ENCODE data around the gene PNMA6F.
"Not testable (repeated sequence)": the region's sequence is repeated elsewhere in the genome, so short reads cannot be mapped to it uniquely, and the experiment has no call there.

PNMA6F gene

GRCh38 chrX:153343674-153344073, 22.1 kb upstream of the PNMA6F start:
- H3K9me3 ChIP-seq (ENCODE audit: control insufficient read depth, insufficient read depth, low read length) = no peaks in the 10 kb centered on the region
- no peaks in the 10 kb centered on the region for H3K4me1 ChIP-seq (ENCODE audit: insufficient read depth, low read length)
- peaks cover 2% of the 10 kb centered on the region for H3K36me3 ChIP-seq (ENCODE audit: insufficient read depth, low read length)

DNA sequence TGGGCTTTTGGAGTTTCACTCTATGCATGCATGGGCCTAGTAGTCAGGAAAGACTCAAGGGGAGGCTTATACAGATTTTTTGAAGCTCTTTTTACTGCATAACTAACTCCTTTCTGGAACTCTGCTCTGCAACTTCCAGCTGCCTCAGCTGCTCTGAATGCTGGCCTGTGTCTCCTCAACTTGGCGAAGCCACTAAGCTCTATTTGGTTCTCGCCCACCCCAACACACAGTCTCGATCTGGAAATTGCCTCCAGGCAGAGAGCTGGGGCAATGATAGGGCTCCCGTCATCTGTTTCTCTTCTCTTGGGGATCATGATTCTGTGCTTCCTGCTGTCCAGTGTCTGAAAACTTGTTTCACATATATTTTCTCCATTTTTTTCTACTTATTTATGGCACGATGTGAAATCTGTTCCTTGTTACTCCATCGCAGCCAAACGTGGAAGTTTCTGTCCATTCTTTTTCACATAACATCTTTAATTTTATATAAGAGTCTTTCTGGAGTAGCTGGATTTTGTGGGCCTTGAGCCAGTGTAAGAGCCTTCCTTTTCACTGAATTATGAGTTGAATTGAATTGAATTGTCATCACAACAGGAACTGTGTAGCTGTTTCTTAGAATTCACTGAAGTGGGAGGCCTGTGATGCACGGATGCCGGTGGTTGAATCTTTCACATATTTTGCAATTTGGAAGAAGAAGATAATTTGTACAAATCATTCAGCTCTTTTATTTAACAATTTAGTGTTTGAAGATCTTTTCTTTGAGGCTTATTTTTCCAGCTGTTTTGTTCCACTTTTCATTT, 21.4 kb upstream of the PNMA6F start:
- H3K36me3 ChIP-seq (ENCODE audit: insufficient read depth, low read length) = peaks cover 2% of the 10 kb centered on the region
- H3K9me3 ChIP-seq (ENCODE audit: control insufficient read depth, insufficient read depth, low read length) = no peaks in the 10 kb centered on the region
- H3K9ac ChIP-seq (ENCODE audit: low read depth, low read length) = no peak overlapping the region
- H3K4me1 ChIP-seq (ENCODE audit: insufficient read depth, low read length) = no peaks in the 10 kb centered on the region

More at GRCh38 chrX:153343674-153344073, 22.1 kb upstream of the PNMA6F start:
- no peak overlapping the region for H3K9ac ChIP-seq (ENCODE audit: low read depth, low read length)

DNA sequence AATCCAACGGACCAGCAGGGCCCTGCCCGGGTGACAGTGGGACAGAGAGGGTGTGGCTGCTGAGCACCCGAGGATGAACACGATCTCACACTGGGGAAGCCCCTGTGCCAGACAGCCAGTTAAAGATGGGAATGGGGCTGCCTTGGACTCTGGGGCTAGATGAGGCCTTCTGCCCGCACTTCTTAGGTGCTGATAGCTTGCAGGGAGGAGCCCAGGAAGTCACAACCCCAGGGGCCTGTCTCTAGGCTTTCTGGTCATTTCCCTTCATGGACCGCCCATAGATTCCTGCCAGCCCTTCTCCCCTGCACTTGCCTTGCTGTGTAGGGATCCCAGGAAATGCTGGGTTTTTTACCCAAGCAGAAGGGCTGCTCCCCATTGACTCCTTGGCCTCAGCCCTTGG, 18.5 kb upstream of the PNMA6F start:
- H3K9ac ChIP-seq (ENCODE audit: low read depth, low read length) = no peak overlapping the region
- peaks cover 6% of the 10 kb centered on the region for H3K36me3 ChIP-seq (ENCODE audit: insufficient read depth, low read length)
- H3K4me1 ChIP-seq (ENCODE audit: insufficient read depth, low read length) = peaks cover 5% of the 10 kb centered on the region; the same call in 1 of the 2 replicates
- H3K9me3 ChIP-seq (ENCODE audit: control insufficient read depth, insufficient read depth, low read length) = no peaks in the 10 kb centered on the region

DNA sequence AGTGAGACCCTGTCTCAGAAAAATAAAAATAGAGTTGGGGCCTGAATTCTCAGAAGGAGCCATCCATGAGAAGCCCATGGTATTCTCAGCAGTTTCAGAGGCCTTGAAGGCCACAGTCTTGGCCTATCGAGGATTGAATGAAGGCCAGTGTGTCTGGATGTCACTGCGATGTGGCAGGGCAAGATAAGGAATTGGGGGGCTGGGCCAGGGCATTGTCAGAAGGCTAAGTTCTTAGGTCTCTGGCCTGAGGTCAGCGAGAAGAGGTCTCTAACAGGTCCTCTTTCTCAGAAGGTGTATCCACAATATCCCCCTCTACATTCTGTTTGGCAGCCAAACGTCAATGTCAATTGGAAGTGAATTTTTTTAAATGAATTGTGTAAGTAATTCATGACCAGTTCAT, 18.1 kb upstream of the PNMA6F start:
- peaks cover 6% of the 10 kb centered on the region; the same call in 1 of the 2 replicates for H3K36me3 ChIP-seq (ENCODE audit: insufficient read depth, low read length)
- H3K4me1 ChIP-seq (ENCODE audit: insufficient read depth, low read length) = peaks cover 5% of the 10 kb centered on the region; the same call in 1 of the 2 replicates
- H3K9ac ChIP-seq (ENCODE audit: low read depth, low read length) = no peak overlapping the region
- no peaks in the 10 kb centered on the region for H3K9me3 ChIP-seq (ENCODE audit: control insufficient read depth, insufficient read depth, low read length)

DNA sequence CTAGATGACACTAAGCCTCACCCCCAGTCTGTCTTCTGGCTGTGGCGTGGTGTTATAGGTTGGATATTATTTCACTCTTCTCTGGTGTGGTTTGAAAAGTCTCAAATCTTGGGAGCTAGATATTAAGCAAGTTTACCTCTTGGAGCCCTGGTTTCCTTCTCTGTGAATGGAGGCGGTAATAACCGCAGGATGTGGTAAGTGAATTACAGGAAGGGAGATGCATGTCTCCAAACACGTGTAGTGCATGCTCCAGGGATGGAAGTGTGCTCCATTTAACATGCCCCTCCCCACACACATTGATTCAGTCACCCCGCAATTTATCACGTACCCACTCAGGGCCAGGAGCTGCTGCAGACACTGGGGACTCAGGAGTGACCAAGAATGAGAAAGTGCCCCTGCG, 17.3 kb upstream of the PNMA6F start:
- no peak overlapping the region for H3K9ac ChIP-seq (ENCODE audit: low read depth, low read length)
- no peaks in the 10 kb centered on the region for H3K9me3 ChIP-seq (ENCODE audit: control insufficient read depth, insufficient read depth, low read length)
- H3K36me3 ChIP-seq (ENCODE audit: insufficient read depth, low read length) = peaks cover 6% of the 10 kb centered on the region; the same call in 1 of the 2 replicates
- H3K4me1 ChIP-seq (ENCODE audit: insufficient read depth, low read length) = peaks cover 5% of the 10 kb centered on the region; the same call in 1 of the 2 replicates

- peaks cover 5% of the 10 kb centered on the region; the same call in 1 of the 2 replicates for H3K4me1 ChIP-seq (ENCODE audit: insufficient read depth, low read length)
Measured at GRCh38 chrX:153336988-153337387, 15.4 kb upstream of the PNMA6F start.

DNA sequence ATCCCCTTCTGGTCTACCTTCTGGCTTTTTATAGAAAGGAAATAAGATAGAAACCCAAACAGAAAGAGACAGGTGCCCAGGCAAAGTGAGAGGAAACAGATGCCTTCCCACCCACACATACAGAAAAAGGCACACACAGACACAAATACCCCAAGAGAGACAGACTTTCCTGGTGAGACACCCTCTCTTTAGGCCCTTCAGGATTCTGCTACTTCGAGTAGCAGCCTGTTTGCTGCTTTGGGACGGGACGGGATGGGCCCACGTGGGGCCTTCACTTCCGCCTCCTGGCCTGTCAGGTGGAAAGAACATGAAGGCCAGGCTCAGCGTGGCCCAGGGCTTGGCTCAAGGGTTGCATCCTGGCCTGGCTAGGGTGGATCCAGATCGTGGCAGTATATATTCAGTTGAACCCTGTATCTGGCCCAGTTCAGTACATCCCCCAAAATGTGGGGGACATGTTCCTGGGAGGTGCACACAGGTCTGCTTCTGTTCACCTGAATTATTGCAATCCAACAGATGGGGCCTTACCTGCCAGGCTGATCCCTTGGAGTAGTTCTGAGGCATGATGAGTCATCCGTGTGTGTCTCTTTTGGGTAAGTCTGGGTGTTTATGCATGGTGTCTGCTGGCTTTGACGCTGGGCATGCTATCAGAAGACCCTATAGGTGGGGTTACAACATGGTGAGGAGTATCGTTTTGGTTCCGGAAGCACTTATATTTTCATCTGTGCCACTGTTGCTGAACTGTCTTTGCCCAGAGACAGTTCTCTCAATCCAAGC, 14.7 kb upstream of the PNMA6F start:
- Histone ChIP-seq H3K9ac (ENCODE audit: low read depth, low read length) (no peak overlapping the region), H3K9me3 (ENCODE audit: control insufficient read depth, insufficient read depth, low read length) (no peaks in the 10 kb centered on the region), H3K36me3 (ENCODE audit: insufficient read depth, low read length) (0 out of 2 replicates have a peak, but pooled peaks cover 4% of the 10 kb centered on the region), H3K4me1 (ENCODE audit: insufficient read depth, low read length) (peaks cover 5% of the 10 kb centered on the region; the same call in 1 of the 2 replicates)

More at GRCh38 chrX:153336988-153337387, 15.4 kb upstream of the PNMA6F start:
- 0 out of 2 replicates have a peak, but pooled peaks cover 4% of the 10 kb centered on the region for H3K36me3 ChIP-seq (ENCODE audit: insufficient read depth, low read length)
- no peak overlapping the region for H3K9ac ChIP-seq (ENCODE audit: low read depth, low read length)
- no peaks in the 10 kb centered on the region for H3K9me3 ChIP-seq (ENCODE audit: control insufficient read depth, insufficient read depth, low read length)

DNA sequence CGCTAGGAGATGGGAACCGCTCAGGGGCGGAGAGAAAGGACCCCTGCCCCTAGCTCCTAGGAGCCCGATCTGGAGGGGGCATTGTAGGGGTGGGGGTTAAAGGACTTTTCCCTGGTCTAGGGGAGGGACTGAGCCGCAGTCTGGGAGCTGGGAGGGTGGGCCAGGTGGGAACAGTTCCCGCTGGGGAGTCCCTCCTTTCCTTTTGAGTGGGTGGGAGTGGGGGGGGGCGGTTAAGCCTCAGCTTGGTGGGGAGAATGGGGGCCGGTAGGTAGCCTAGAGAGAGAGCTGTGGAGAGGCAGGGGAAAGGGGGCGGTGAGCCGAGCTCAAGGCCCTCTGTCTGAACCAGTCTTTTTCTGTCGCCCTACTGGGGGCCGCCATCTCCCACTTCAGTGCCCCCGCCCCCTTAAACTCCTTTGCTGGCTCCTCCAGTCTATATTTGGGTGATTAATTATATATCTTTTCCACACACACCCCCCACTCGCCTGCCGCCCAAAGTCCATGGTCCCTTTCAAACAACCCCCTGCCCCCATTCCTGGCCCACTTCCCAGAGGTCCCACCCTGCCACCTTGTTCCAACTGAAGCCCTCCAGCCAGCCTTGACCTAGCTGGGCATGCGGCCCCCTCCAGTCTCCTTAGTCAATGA, 13.2 kb upstream of the PNMA6F start:
- H3K9ac ChIP-seq (ENCODE audit: low read depth, low read length) = peak overlapping the region; percentile 80
- H3K9me3 ChIP-seq (ENCODE audit: control insufficient read depth, insufficient read depth, low read length) = no peaks in the 10 kb centered on the region
- H3K4me1 ChIP-seq (ENCODE audit: insufficient read depth, low read length) = peaks cover 5% of the 10 kb centered on the region; the same call in 1 of the 2 replicates
- 0 out of 2 replicates have a peak, but pooled peaks cover 4% of the 10 kb centered on the region for H3K36me3 ChIP-seq (ENCODE audit: insufficient read depth, low read length)

DNA sequence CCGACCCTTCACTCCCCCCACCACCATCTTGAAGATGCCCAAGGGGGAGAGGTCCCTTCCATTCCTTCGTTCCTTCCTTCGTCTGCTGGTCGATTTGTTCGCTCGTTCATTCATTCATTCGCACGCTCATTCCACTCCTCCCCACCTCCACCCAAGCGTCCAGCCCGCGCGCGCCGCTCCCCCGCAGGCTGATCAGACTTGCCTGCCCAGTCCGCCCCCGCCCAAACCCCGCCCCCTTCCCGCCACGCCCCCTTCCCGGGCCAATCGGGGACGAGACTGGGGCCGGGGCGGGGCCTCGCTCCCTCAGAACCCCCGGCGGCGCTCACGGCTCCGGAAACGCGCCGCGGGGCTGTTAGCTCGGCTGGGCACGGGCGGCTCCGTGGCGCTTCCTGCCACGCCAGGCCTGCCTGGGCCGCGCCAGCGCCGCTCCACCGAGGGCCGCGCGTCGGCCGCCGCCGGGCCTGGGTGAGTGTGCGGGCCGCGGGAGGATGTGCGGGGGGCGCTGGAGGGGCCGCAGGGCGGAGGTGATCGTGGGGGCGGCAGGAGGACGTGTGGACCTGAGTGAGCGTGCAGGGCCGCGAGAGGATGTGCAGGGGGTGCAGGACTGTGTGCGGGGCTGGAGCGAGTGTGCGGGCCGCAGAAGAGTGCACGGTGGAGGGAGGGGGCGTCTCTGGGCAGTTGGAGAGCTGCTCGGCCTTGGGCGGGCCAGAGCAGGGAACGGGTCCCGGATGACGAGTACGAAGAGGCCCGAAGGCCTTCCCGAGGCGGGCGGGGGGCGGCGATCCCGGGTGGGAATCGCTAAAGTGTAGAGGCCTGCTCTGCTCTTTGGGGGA, 12.5 kb upstream of the PNMA6F start, which contains the start of gene ZNF275:
Gene ZNF275 (plus strand): TSS at position 333 of the 833 bp plus-strand sequence. CDS start 2,527 bp downstream, outside the sequence.
- Histone ChIP-seq H3K4me1 (ENCODE audit: insufficient read depth, low read length) (peaks cover 5% of the 10 kb centered on the region; the same call in 1 of the 2 replicates), H3K36me3 (ENCODE audit: insufficient read depth, low read length) (0 out of 2 replicates have a peak, but pooled peaks cover 4% of the 10 kb centered on the region), H3K9me3 (ENCODE audit: control insufficient read depth, insufficient read depth, low read length) (no peaks in the 10 kb centered on the region), H3K9ac (ENCODE audit: low read depth, low read length) (peak within 1 kb of the TSS; percentile 80)

- H3K9me3 ChIP-seq (ENCODE audit: control insufficient read depth, insufficient read depth, low read length) = no peaks in the 10 kb centered on the region
- H3K9ac ChIP-seq (ENCODE audit: low read depth, low read length) = peak overlapping the region; percentile 57; the same call in 1 of the 2 replicates
Measured at GRCh38 chrX:153333266-153333665, 11.7 kb upstream of the PNMA6F start.

DNA sequence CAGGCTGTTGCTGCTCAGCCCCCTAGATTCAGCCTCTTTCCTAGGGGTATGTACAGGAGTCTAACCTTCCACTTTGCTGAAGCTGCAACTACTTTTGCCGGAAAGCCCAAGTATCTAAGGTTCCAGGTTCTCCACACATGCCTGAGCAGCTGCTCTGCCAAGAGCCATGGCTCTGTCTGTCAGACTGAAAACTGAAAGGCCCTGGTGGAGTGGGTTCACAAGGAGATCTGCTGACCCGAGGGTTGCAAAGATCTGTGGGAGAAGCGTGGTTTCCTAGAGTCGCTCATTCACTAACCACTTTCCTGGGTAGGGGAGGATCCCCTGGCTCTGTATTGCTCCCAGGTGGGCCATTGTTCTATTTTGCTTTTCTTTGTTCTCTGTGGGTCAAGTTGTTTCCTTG, 6.0 kb upstream of the PNMA6F start:
- Histone ChIP-seq H3K9me3 (ENCODE audit: control insufficient read depth, insufficient read depth, low read length) (no peaks in the 10 kb centered on the region), H3K36me3 (ENCODE audit: insufficient read depth, low read length) (no peaks in the 10 kb centered on the region), H3K9ac (ENCODE audit: low read depth, low read length) (no peak overlapping the region), H3K4me1 (ENCODE audit: insufficient read depth, low read length) (no peaks in the 10 kb centered on the region)

More at GRCh38 chrX:153333266-153333665, 11.7 kb upstream of the PNMA6F start:
- H3K4me1 ChIP-seq (ENCODE audit: insufficient read depth, low read length) = peaks cover 5% of the 10 kb centered on the region; the same call in 1 of the 2 replicates
- 0 out of 2 replicates have a peak, but pooled peaks cover 4% of the 10 kb centered on the region for H3K36me3 ChIP-seq (ENCODE audit: insufficient read depth, low read length)

DNA sequence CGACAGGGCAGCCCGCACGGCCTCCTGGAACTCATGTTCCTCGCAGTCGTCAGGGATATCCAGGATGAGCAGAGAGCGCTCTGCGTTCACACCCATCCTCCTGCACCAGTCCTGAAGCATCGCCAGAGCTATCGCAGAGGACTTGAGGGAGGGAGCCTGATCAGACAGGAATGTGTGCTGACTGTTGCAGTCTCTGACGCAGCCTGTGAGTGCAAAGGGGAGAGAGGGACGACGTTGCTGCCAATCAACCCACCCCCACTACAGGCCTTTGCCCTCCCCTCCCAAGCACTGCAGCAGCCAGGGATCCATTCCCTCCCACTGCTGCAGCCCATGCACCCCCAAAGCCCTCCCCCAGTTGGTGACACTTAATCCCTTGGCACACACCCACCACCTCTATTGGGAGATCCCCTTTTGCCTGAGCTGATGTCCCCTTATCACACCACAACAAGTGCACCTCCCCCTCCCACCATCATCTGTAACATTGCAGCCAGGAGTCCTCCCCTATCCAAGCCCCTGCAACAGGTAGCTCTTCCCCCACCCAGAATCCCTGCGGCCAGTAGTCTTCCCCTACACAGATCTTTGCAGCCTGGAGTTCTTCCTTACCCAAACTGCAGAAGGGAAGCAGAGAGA, 897 bp downstream of the PNMA6F start:
- no peaks in the 10 kb centered on the region for H3K4me1 ChIP-seq (ENCODE audit: insufficient read depth, low read length)
- H3K9ac ChIP-seq (ENCODE audit: low read depth, low read length) = no peak overlapping the region; the same call in 1 of the 2 replicates
- H3K36me3 ChIP-seq (ENCODE audit: insufficient read depth, low read length) = no peaks in the 10 kb centered on the region
- no peaks in the 10 kb centered on the region for H3K9me3 ChIP-seq (ENCODE audit: control insufficient read depth, insufficient read depth, low read length)

- H3K4me1 ChIP-seq (ENCODE audit: insufficient read depth, low read length); H3K9me3 ChIP-seq (ENCODE audit: control insufficient read depth, insufficient read depth, low read length); H3K36me3 ChIP-seq (ENCODE audit: insufficient read depth, low read length); H3K9ac ChIP-seq (ENCODE audit: low read depth, low read length): not testable (repeated sequence)
Measured at GRCh38 chrX:153320047-153320443, 1.5 kb downstream of the PNMA6F start.
